GM15510 (cell line): ENCODE results near the gene ZBTB21.

Experiments
- POLR2A ChIP-seq: IDR thresholded peaks from 3 replicates; pipeline ENCODE4 v1.6.1; 2011; ENCODE audit warnings: borderline replicate concordance; ENCODE audit not compliant: insufficient read length; ENCODE audit errors: extremely low read depth

The ZBTB21 gene

GRCh38 chr21:41995577-41995976 is 14.6 kb downstream of the ZBTB21 start:
- no peak for TF ChIP-seq POLR2A

- no peak for TF ChIP-seq POLR2A
Observed at GRCh38 chr21:41993744-41994143, 16.4 kb downstream of the ZBTB21 start.

GRCh38 chr21:41992576-41992975 is 17.6 kb downstream of the ZBTB21 start:
- no peak for TF ChIP-seq POLR2A

- TF ChIP-seq POLR2A: no peak
Observed at GRCh38 chr21:41991659-41992058, 18.5 kb downstream of the ZBTB21 start.

- TF ChIP-seq POLR2A: no peak
Observed at GRCh38 chr21:41989698-41990097, 20.5 kb downstream of the ZBTB21 start.

- TF ChIP-seq POLR2A: no peak
Observed at GRCh38 chr21:41987310-41987709, 22.9 kb downstream of the ZBTB21 start.

- no peak for TF ChIP-seq POLR2A
Observed at GRCh38 chr21:41985662-41986416, 24.3 kb downstream of the ZBTB21 start.

- TF ChIP-seq POLR2A: no peak
Observed at GRCh38 chr21:41983229-41983628, 26.9 kb downstream of the ZBTB21 start.

GRCh38 chr21:41980561-41980960 is 29.6 kb downstream of the ZBTB21 start:
- no peak for TF ChIP-seq POLR2A

GRCh38 chr21:41979751-41980369 is 30.3 kb downstream of the ZBTB21 start:
- no peak for TF ChIP-seq POLR2A

GRCh38 chr21:41979335-41979734 is 30.8 kb downstream of the ZBTB21 start:
- TF ChIP-seq POLR2A: no peak

GRCh38 chr21:41977034-41977950 is 32.9 kb downstream of the ZBTB21 start:
- TF ChIP-seq POLR2A: no peak

- no peak for TF ChIP-seq POLR2A
Observed at GRCh38 chr21:41976611-41977010, 33.5 kb downstream of the ZBTB21 start.

- no peak for TF ChIP-seq POLR2A
Observed at GRCh38 chr21:41975391-41976272, 34.5 kb downstream of the ZBTB21 start.
